HG02970 (cell line): ENCODE data around the gene DYRK3.

Experiments used
- ATAC-seq: cut with Tn5 transposase; IDR thresholded peaks from one replicate; pipeline ENCODE4 v1.9.1; 2021; ENCODE audit warnings: mild to moderate bottlenecking, moderate library complexity, moderate number of reproducible peaks; ENCODE audit not compliant: unreplicated experiment, low FRiP score

DYRK3 gene

GRCh38 chr1:206658264-206658980, 23.1 kb downstream of the DYRK3 start:
- ATAC-seq: no peak

DNA sequence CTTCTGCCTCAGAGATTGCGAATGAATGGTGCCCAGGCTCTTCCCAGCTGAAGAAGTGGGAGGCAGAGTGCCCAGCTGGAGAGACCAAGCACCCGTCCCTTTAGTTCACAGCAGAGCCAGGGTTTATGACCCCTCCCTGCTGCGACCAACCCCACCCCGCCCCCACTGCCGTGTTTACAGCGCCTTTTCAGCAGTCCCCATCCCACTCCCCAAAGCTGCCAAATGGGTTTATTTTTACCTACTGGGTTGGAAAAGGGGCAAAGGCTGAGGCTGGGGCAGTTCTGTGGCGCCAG, 23.6 kb downstream of the DYRK3 start:
- ATAC-seq: no peak

- ATAC-seq: no peak
These were observed 24.8 kb downstream of the DYRK3 start for GRCh38 chr1:206660136-206660535.

GRCh38 chr1:206661161-206661820, 26.0 kb downstream of the DYRK3 start:
- ATAC-seq: no peak

GRCh38 chr1:206662396-206663092, 27.2 kb downstream of the DYRK3 start:
- ATAC-seq: no peak

GRCh38 chr1:206663362-206663761, 28.0 kb downstream of the DYRK3 start:
- no peak for ATAC-seq

DNA sequence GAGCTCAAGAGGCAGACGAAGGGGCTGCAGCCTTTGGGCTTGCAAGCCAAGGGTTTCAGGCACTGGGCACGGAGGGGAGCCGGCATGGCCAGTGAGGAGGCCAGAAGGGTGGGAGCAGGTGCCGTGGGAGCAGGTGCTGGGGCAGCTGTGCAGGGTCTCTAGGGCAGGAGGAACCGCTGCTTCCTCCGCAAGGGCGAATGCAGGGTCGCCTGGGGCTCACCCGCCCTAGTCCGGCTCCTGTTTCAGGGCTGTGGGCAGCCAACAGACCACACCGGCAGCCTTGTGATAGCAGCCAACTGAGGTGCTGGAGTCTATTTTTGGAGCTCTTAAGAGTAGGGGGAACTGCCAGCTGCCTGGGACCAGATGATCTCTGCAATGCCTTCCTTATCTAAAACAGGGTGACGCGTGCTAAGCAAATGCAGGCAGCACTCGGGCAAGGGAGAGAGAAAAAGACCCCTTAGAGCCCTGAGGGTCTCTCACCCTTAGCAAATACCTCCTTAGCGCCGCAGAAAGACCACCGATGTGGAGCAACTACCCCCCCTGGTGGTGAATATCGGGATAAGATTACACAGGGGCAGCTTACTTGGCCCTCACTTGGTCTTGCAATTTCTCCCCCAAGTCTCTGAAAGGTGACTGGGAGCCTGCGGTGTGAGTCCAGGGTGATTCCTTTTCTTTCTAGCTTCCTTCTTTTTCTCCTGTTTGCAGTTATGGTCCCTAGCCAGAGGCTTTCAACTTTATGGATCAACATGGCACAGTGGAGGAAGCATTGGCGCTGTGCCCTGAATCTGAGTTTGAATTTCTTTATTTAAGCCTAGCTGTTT, 28.7 kb downstream of the DYRK3 start:
- ATAC-seq: peak; percentile 60

- ATAC-seq: no peak
These were observed 29.4 kb downstream of the DYRK3 start for GRCh38 chr1:206664740-206665139.

DNA sequence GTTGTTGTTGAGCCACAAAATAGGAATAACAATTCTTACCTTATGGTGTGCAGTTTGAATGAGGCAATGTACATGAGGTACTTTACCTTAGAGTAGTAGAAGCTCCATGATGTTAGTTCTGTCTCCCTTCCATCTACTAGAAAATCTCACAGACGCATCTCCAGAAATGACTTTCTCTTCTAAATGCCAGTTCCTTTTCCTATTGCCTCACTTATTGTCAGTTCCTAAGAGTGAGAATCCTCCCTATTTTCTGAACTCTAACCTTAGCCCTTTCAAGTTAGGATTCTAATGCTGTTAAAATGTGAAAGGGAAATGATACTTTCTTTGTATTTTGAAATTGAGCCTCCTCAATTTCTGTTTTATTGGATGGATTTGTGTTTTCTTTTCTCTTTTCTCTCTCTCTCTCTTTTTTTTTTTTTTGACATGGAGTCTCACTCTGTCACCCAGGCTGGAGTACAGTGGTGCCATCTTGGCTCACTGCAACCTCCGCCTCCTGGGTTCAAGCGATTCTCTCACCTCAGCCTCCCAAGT, 30.8 kb downstream of the DYRK3 start:
- ATAC-seq: no peak

GRCh38 chr1:206666954-206667665, 31.8 kb downstream of the DYRK3 start:
- ATAC-seq: no peak

- no peak for ATAC-seq
These were observed 33.0 kb downstream of the DYRK3 start for GRCh38 chr1:206668351-206668750.

DNA sequence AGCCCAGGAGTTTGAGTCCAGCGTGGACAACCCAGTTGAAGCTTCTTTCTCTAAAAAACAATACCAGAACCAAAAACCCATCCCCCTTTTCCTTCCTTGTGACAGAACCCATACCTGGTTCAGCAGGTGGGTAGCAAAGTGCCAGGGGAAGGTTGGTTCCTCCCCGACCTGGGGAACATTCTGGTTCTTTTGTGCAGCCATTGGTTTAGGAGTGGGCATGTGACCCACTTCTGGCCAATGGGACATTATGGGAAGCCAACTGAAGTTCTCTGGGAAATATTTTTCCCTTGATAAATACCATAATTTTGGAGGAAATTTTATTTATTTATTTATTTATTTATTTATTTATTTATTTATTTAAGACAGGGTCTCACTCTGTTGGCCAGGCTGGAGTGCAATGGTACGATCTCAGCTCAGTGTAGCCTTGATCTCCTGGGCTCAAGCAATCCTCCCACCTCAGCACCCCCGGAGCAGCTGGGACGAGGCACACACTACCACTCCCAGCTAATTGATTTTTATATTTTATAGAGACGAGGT, 33.6 kb downstream of the DYRK3 start:
- ATAC-seq: no peak

DNA sequence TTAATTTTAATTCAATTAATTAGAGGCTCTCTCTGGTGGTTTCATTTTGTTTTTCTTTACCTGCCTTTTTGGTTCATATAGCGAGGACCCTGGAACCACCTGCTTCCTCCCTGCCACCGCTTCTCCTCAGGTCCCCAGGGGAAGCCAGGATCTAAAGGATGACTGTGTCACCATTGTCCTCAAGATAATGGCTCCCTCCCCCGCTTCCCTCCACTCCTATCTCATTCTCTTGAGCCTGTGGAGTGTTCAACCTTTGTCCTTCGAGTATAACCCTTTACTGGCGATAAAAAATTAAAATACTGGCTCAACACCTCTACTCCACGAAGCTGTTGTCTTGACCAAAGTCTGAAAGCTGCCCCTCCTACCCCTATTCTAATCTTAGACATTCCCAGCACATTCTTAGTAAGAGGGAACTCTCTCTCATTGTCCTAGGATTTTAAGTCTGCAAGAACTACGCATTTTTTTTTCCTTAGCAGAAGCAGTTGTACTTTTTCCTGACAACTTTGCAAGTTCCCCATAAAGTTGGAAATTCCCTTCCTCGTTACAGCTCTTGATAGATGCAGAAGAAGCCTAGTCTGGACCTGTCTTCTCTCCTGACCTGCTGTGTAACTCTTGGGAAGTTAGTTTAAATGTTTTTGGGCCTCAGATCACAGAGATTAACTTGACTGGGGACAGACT, 36.8 kb downstream of the DYRK3 start:
- no peak for ATAC-seq

DNA sequence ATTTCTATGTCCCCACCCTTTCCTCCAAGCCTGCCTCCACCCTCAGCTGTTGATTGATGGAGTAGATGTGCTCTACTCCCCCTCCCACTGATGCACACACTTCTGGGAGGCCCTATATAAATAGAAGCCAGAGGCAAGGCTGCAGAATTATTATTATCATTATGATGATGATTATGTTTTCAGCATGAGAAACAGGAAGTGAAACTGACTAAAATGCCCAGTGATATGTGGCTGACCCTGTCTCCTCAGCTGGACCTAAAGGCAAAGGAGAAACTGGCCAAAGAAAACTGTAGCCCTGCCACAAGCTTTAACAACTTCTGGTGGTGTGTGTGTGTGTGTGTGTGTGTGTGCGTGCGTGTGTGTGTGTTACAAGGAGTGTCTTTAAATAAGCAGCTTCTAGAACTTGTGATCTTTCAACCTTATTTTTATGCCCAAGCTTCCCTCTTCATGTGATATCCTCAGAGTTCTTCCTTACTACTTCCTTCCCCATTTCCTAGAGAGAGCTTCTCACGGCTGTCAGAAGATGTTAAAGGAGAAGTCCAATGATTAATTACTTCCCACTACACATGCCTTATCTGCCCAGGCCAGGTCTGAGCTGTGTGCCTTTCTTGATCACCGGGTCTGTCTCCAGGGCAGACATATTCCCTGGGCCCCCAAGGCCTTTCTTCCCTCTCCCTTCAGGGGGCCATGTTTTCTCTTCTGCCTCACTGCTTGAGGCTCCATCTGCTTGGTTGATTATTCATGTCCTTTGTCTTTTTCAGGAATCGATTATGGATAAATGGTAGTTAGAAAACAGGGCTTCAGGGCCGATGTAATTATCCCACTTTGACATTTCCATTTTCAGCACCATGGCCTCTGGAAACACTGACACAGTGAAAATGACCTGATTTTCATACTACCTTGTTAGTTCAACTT, 37.8 kb downstream of the DYRK3 start:
- no peak for ATAC-seq

- no peak for ATAC-seq
These were observed 38.9 kb downstream of the DYRK3 start for GRCh38 chr1:206674236-206674635.

- no peak for ATAC-seq
These were observed 39.4 kb downstream of the DYRK3 start for GRCh38 chr1:206674745-206675175.

DNA sequence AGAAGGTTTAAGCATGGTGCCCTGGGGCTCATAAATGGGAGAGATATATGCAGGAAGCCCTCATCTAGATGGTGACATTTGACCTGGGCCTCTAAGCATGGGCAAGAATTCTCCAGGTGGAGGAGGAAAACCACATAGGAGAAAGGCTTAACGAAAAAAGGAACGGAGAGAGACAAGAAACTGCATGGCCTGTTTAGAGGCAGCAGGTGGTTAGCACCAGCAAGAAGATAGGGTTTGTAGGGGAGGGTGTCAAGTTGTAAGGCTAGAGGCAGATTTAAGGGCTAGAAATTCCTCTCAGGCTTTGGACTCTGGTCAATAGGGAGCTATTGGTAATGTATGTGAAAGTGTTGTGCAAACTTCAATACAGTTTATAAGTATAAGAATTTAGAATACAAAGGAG, 41.2 kb downstream of the DYRK3 start:
- ATAC-seq: no peak

- ATAC-seq: no peak
These were observed 43.2 kb downstream of the DYRK3 start for GRCh38 chr1:206678490-206678889.
